Chondrocyte (in vitro differentiated cells): ENCODE results near the gene CDKN2C. TPM values are rescaled to one million over a fixed set of nuclear protein-coding genes. Genes with fewer than 3 reads are reported as not detected.

Experiments
- DNase-seq: peaks from one replicate; pipeline ENCODE4 v3.0.0; 2021; ENCODE audit warnings: mixed read lengths, low spot score
- H3K27ac Mint-ChIP-seq: one replicate; pipeline ENCODE4 v1.8.0; 2021; ENCODE audit warnings: mild to moderate bottlenecking, moderate library complexity, mixed read lengths; ENCODE audit not compliant: unreplicated experiment
- H3K27me3 Mint-ChIP-seq: 2 replicates; pipeline ENCODE4 v1.8.0; 2021; ENCODE audit warnings: low read depth, mixed read lengths
- H3K36me3 Mint-ChIP-seq: 2 replicates; pipeline ENCODE4 v1.8.0; 2021; ENCODE audit warnings: low read depth, mixed read lengths
- H3K4me1 Mint-ChIP-seq: 2 replicates; pipeline ENCODE4 v1.8.0; 2021; ENCODE audit warnings: low read depth, mild to moderate bottlenecking, mixed read lengths
- H3K4me3 Mint-ChIP-seq: one replicate; pipeline ENCODE4 v1.8.0; 2021; ENCODE audit warnings: mild to moderate bottlenecking, moderate library complexity, mixed read lengths; ENCODE audit not compliant: unreplicated experiment
- H3K9me3 Mint-ChIP-seq: 2 replicates; pipeline ENCODE4 v1.8.0; 2021; ENCODE audit warnings: low read depth, mixed read lengths
- CTCF ChIP-seq: fragments of 200-600 bp; sonication (generic); IDR thresholded peaks from 2 replicates; pipeline ENCODE4 v1.5.0; 2021; ENCODE audit warnings: antibody characterized with exemption, mild to moderate bottlenecking, moderate library complexity
- total RNA-seq: library from RNA; stranded (reverse); gene quantifications from 3 replicates; pipeline ENCODE4 v1.2.1, GENCODE V29; 2021

CDKN2C gene
- total RNA-seq, 1 donor from 2014 or later: 5.2 TPM

- Mint-ChIP-seq H3K27ac (no peak overlapping the region), H3K9me3 (no peaks in the 10 kb centered on the region), H3K36me3 (peaks cover 1% of the 10 kb centered on the region), H3K4me1 (peaks cover 14% of the 10 kb centered on the region), H3K27me3 (peaks cover 33% of the 10 kb centered on the region), H3K4me3 (peak overlapping the region; percentile 77)
- TF ChIP-seq CTCF: no peak
- DNase-seq: no peak
Measured at GRCh38 chr1:50976111-50976889, 6.3 kb downstream of the CDKN2C start.

- peaks cover 1% of the 10 kb centered on the region for H3K36me3 Mint-ChIP-seq
- H3K4me3 Mint-ChIP-seq: peak overlapping the region; percentile 77
- H3K9me3 Mint-ChIP-seq: no peaks in the 10 kb centered on the region
- no peak overlapping the region for H3K27ac Mint-ChIP-seq
- peaks cover 12% of the 10 kb centered on the region for H3K4me1 Mint-ChIP-seq
- no peak for TF ChIP-seq CTCF
- peaks cover 38% of the 10 kb centered on the region for H3K27me3 Mint-ChIP-seq
- no peak for DNase-seq
Measured at GRCh38 chr1:50976890-50977574, 7.0 kb downstream of the CDKN2C start.

GRCh38 chr1:50977575-50978143 is 7.6 kb downstream of the CDKN2C start:
- peak overlapping the region; percentile 77 for H3K4me3 Mint-ChIP-seq
- DNase-seq: no peak
- TF ChIP-seq CTCF: no peak
- no peaks in the 10 kb centered on the region for H3K9me3 Mint-ChIP-seq
- H3K27ac Mint-ChIP-seq: peak overlapping the region; percentile 27
- H3K4me1 Mint-ChIP-seq: peaks cover 12% of the 10 kb centered on the region
- peaks cover 1% of the 10 kb centered on the region for H3K36me3 Mint-ChIP-seq
- peaks cover 41% of the 10 kb centered on the region for H3K27me3 Mint-ChIP-seq

GRCh38 chr1:50978144-50978851 is 8.3 kb downstream of the CDKN2C start:
- Mint-ChIP-seq H3K36me3 (peaks cover 1% of the 10 kb centered on the region), H3K9me3 (no peaks in the 10 kb centered on the region), H3K27ac (no peak overlapping the region), H3K4me3 (peak overlapping the region; percentile 63), H3K4me1 (peaks cover 12% of the 10 kb centered on the region), H3K27me3 (peaks cover 47% of the 10 kb centered on the region)
- TF ChIP-seq CTCF: no peak
- DNase-seq: no peak
